ENCODE measurements around the gene PLCL1. TPM values are rescaled to one million over a fixed set of nuclear protein-coding genes. Genes with fewer than 3 reads are reported as not detected.

Gene PLCL1
- total and polyA plus RNA-seq, 12 donors = 17.3 to 131 (median 102) TPM

DNA sequence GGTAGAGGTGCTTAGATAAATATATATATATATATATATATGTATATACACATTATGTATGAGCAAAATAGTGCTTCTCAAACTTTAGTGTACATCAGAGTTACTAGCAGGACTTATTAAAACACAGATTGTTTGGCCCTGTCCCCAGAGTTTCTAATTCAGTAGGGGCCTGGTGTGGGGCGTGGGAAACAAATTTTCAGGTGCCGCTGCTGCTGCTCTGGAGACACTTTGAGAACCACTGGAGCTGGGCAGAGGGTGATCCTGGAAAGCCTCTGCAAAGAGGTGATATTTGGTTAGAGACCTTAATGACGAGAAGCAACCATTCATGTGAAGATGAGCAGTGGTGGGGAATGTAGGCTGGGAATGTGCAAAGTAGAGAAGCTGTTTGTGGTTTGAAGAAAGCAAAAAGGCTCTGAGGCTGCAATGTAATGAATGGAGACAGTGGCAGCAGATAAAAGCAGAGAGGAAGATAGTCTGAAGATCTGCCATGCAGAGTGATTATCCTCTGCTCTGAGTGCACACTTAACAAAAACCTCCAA lies 142.9 kb downstream of the PLCL1 start:
- intact Hi-C loops (cut with DNase I) = no loop called here
- H3K36me3 ChIP-seq = no peaks in the 10 kb centered on the region
- H3K4me3 ChIP-seq = no peak overlapping the region
- peak in 1 of 8 donors; percentile 10 for ATAC-seq
- no peak for DNase-seq
- no peaks in the 10 kb centered on the region for H3K27me3 ChIP-seq
- H3K27ac ChIP-seq = peak overlapping the region in 1 of 10 donors; percentile 22
- TF ChIP-seq, protein P1, sequence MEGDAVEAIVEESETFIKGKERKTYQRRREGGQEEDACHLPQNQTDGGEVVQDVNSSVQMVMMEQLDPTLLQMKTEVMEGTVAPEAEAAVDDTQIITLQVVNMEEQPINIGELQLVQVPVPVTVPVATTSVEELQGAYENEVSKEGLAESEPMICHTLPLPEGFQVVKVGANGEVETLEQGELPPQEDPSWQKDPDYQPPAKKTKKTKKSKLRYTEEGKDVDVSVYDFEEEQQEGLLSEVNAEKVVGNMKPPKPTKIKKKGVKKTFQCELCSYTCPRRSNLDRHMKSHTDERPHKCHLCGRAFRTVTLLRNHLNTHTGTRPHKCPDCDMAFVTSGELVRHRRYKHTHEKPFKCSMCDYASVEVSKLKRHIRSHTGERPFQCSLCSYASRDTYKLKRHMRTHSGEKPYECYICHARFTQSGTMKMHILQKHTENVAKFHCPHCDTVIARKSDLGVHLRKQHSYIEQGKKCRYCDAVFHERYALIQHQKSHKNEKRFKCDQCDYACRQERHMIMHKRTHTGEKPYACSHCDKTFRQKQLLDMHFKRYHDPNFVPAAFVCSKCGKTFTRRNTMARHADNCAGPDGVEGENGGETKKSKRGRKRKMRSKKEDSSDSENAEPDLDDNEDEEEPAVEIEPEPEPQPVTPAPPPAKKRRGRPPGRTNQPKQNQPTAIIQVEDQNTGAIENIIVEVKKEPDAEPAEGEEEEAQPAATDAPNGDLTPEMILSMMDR (IDR thresholded peaks at IDR 0.05) = no peak
- no peaks in the 10 kb centered on the region for H3K9me3 ChIP-seq
- WGBS, 2 donors = 65% methylated on average over 3 of the region's 3 CpGs
- H3K4me1 ChIP-seq = peaks cover 4 to 73% (median 37%) of the 10 kb centered on the region in 9 donors

DNA sequence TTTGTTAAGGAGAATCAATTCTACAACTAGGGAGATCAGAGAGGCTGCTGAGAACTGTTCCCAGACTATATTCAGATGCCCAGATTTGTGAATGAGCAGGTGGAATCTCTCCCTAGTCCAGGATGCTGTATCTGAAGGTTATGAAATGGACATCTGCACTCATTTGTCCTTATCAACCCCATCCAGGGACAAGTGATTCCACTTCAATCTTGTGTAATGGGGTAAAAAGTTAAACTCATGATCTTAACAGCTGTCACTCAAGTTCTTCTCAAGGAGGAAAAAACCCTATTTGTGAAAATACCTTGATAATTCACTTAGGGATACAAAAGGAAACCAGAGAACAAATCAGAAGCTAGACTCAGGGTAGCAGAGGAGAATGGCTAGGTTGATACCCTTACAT lies 144.8 kb downstream of the PLCL1 start:
- peaks cover 4 to 79% (median 33%) of the 10 kb centered on the region in 9 donors for H3K4me1 ChIP-seq
- no peaks in the 10 kb centered on the region for H3K9me3 ChIP-seq
- DNase-seq (no peak), ATAC-seq (no peak)
- no peak overlapping the region for H3K4me3 ChIP-seq
- peak overlapping the region in 3 of 10 donors; percentile 25 to 64 (median 62) for H3K27ac ChIP-seq
- H3K36me3 ChIP-seq = no peaks in the 10 kb centered on the region
- TF ChIP-seq, protein P1 (IDR thresholded peaks at IDR 0.05) = no peak
- intact Hi-C loops (cut with DNase I) = no loop called here
- H3K27me3 ChIP-seq = no peaks in the 10 kb centered on the region

DNA sequence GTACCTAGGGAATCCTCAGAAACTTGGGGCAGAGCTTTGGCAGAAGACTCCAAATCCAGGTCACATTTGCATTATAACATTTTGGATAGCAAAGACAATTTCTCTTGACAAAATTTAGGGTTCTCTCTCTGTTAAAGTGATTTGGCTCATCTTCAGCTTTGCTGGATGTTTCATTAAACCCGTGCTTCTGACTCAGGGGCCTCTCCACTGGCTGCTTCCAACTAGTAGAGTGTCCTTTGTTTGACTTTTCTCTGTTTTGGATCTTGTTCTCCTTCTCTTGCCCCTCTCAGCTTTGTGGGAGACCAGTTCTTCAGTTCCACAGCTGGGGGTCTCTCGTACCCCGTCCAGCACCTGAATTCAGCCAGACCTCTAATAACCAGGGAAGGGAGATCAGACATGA lies 145.6 kb downstream of the PLCL1 start:
- peaks cover 4 to 79% (median 33%) of the 10 kb centered on the region in 9 donors for H3K4me1 ChIP-seq
- H3K27ac ChIP-seq = peak overlapping the region in 6 of 10 donors; percentile 5 to 64 (median 39)
- no peak overlapping the region for H3K4me3 ChIP-seq
- no peak for DNase-seq
- TF ChIP-seq, protein P1 (IDR thresholded peaks at IDR 0.05) = no peak
- no peaks in the 10 kb centered on the region for H3K27me3 ChIP-seq
- peak in 1 of 8 donors; percentile 14 for ATAC-seq
- intact Hi-C loops (cut with DNase I) = loop anchor here in 3 of 10 donors (5.0 to 10.0 kb wide), 3 partner anchors 33 to 145 kb away; partner anchors contain the start of gene PLCL1 (in 2 of the 3)
- no peaks in the 10 kb centered on the region for H3K36me3 ChIP-seq
- no peaks in the 10 kb centered on the region for H3K9me3 ChIP-seq
- WGBS, 2 donors = 79 to 82% methylated on average over 3 of the region's 3 CpGs

DNA sequence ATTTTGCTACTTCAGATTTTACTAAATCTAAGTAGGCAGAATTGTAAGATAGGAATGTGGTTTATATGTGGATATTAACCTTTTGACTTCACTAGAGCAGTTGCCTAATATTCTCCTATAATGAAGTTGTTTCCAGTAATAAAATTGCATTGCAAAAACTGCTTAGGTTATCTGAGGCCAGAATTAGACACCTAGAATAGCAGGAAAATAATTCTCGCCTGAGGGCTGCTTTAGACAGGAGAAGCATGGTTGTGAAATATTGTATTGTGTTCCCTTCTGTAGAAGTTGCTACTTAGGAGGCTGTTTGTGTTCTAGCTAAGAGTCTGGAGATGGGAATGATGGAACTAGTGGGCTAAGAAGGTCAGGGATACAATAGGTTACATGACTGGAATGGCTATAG lies 146.3 kb downstream of the PLCL1 start:
- H3K27me3 ChIP-seq = no peaks in the 10 kb centered on the region
- DNase-seq = no peak
- peak in 2 of 8 donors; percentile 22 to 82 for ATAC-seq
- TF ChIP-seq, protein P1 (IDR thresholded peaks at IDR 0.05) = no peak
- H3K9me3 ChIP-seq = peaks cover 0 to 6% (median 0%) of the 10 kb centered on the region in 11 donors
- H3K4me1 ChIP-seq = peaks cover 4 to 84% (median 34%) of the 10 kb centered on the region in 9 donors
- H3K4me3 ChIP-seq = no peak overlapping the region
- H3K27ac ChIP-seq = peak overlapping the region in 7 of 10 donors; percentile 25 to 64 (median 46)
- H3K36me3 ChIP-seq = no peaks in the 10 kb centered on the region
- intact Hi-C loops (cut with DNase I) = loop anchor here in 3 of 10 donors (5.0 to 10.0 kb wide), 3 partner anchors 33 to 146 kb away; partner anchors contain the start of gene PLCL1 (in 2 of the 3)
- 45 to 69% methylated on average over 1 of the region's 1 CpG for WGBS, 2 donors
